MCF 10A (cell line): ENCODE measurements around the gene PCCA. TPM values are rescaled to one million over a fixed set of nuclear protein-coding genes. Genes with fewer than 3 reads are reported as not detected.

Source experiments
- BruUV-seq: library from RNA; stranded (reverse); fragments of 400-500 nt; replicated peaks from 2 replicates; lab custom pipeline; 2021; lab: Mats Ljungman, UMichigan
- CTCF ChIA-PET: fragments of 300-600 bp; sonication (Branson Sonifier 250); formaldehyde crosslinking; extraction: SDS; loops from one replicate; lab custom pipeline; 2021; ENCODE audit warnings: antibody characterized with exemption, inconsistent platforms; lab: Yijun Ruan, JAX
- POLR2A ChIA-PET: fragments of 300-600, 350-650 bp; sonication (Branson Sonifier 250); formaldehyde crosslinking; extraction: SDS; loops from one replicate; lab custom pipeline; 2020; ENCODE audit warnings: antibody characterized with exemption, inconsistent platforms; lab: Yijun Ruan, JAX
- DNase-seq: peaks from one replicate; pipeline ENCODE4 v3.0.0-alpha.2; 2018; ENCODE audit not compliant: unreplicated experiment
- H3K27ac Mint-ChIP-seq: one replicate; pipeline ENCODE4 v1.8.0; 2022; ENCODE audit warnings: mild to moderate bottlenecking, low read depth, mixed read lengths; ENCODE audit not compliant: unreplicated experiment
- H3K27me3 Mint-ChIP-seq: one replicate; pipeline ENCODE4 v1.8.0; 2022; ENCODE audit warnings: mixed read lengths; ENCODE audit not compliant: insufficient read depth, unreplicated experiment
- H3K36me3 Mint-ChIP-seq: one replicate; pipeline ENCODE4 v1.8.0; 2022; ENCODE audit warnings: mild to moderate bottlenecking, moderate library complexity, mixed read lengths; ENCODE audit not compliant: insufficient read depth, unreplicated experiment
- H3K4me1 Mint-ChIP-seq: one replicate; pipeline ENCODE4 v1.8.0; 2022; ENCODE audit warnings: mixed read lengths; ENCODE audit not compliant: insufficient read depth, unreplicated experiment
- H3K4me3 Mint-ChIP-seq: one replicate; pipeline ENCODE4 v1.8.0; 2022; ENCODE audit warnings: mild to moderate bottlenecking, moderate library complexity, mixed read lengths; ENCODE audit not compliant: unreplicated experiment
- H3K9me3 Mint-ChIP-seq: one replicate; pipeline ENCODE4 v1.8.0; 2022; ENCODE audit warnings: mixed read lengths; ENCODE audit not compliant: unreplicated experiment
- CTCF ChIP-seq: fragments of 200-600 bp; IDR thresholded peaks from one replicate; pipeline ENCODE4 v1.8.0; 2022; ENCODE audit warnings: antibody characterized with exemption, mild to moderate bottlenecking; ENCODE audit not compliant: unreplicated experiment
- intact Hi-C: fragments of 100-400 bp; cut with micrococcal nuclease; formaldehyde crosslinking; loops from 2 replicates; pipeline ENCODE4 v1.14.1; 2022
- total RNA-seq: library from RNA; stranded (reverse); gene quantifications from 2 replicates; pipeline ENCODE4 v1.2.3, GENCODE V29; 2022

Gene PCCA
- total RNA-seq, 1 experiment from 2014 or later = 23.4 TPM

- Mint-ChIP-seq H3K4me3 (no peak overlapping the region), H3K9me3 (no peaks in the 10 kb centered on the region), H3K27ac (no peak overlapping the region), H3K36me3 (no peaks in the 10 kb centered on the region), H3K27me3 (no peaks in the 10 kb centered on the region), H3K4me1 (peaks cover 4% of the 10 kb centered on the region)
- DNase-seq = no peak
- no peak for TF ChIP-seq CTCF
- BruUV-seq = no TSS peak
- intact Hi-C loops = no loop called here
- ChIA-PET CTCF (interaction anchor here (1.1 kb wide), 1 partner anchor 10 kb away, joined by 3 read pairs; no protein-coding TSS in a partner anchor), POLR2A (no interaction called here)
These were observed 395.8 kb downstream of the PCCA start for GRCh38 chr13:100484702-100485101.

- Mint-ChIP-seq H3K27ac (no peak overlapping the region), H3K4me1 (peaks cover 6% of the 10 kb centered on the region)
- TF ChIP-seq CTCF = no peak
These were observed 396.4 kb downstream of the PCCA start for GRCh38 chr13:100485265-100485664.

GRCh38 chr13:100490692-100491091 lies 401.8 kb downstream of the PCCA start:
- no peak for DNase-seq
- peaks cover 11% of the 10 kb centered on the region for H3K4me1 Mint-ChIP-seq
- intact Hi-C loops = no loop called here
- CTCF ChIA-PET = interaction anchor here (0.6 to 1.6 kb wide), 6 partner anchors 10 to 834 kb away, joined by 3 to 6 read pairs (median 3); no protein-coding TSS in a partner anchor
- POLR2A ChIA-PET = no interaction called here
- TF ChIP-seq CTCF = no peak
- no peak overlapping the region for H3K27ac Mint-ChIP-seq
- no peaks in the 10 kb centered on the region for H3K9me3 Mint-ChIP-seq
- no TSS peak for BruUV-seq
- no peaks in the 10 kb centered on the region for H3K27me3 Mint-ChIP-seq
- H3K4me3 Mint-ChIP-seq = no peak overlapping the region
- H3K36me3 Mint-ChIP-seq = no peaks in the 10 kb centered on the region

More at GRCh38 chr13:100485265-100485664, 396.4 kb downstream of the PCCA start:
- ChIA-PET POLR2A (no interaction called here), CTCF (interaction anchor here (1.1 kb wide), 1 partner anchor 10 kb away, joined by 3 read pairs; no protein-coding TSS in a partner anchor)
- BruUV-seq = no TSS peak
- DNase-seq = no peak
- Mint-ChIP-seq H3K36me3 (no peaks in the 10 kb centered on the region), H3K27me3 (no peaks in the 10 kb centered on the region), H3K4me3 (no peak overlapping the region), H3K9me3 (no peaks in the 10 kb centered on the region)
- intact Hi-C loops = no loop called here

- CTCF ChIA-PET = interaction anchor here (0.6 to 1.6 kb wide), 6 partner anchors 9 to 835 kb away, joined by 3 to 6 read pairs (median 4); no protein-coding TSS in a partner anchor
- H3K36me3 Mint-ChIP-seq = peaks cover 4% of the 10 kb centered on the region
- peaks cover 11% of the 10 kb centered on the region for H3K4me1 Mint-ChIP-seq
- no TSS peak for BruUV-seq
- H3K9me3 Mint-ChIP-seq = no peaks in the 10 kb centered on the region
- POLR2A ChIA-PET = no interaction called here
- H3K27ac Mint-ChIP-seq = no peak overlapping the region
- no peaks in the 10 kb centered on the region for H3K27me3 Mint-ChIP-seq
- TF ChIP-seq CTCF = no peak
- intact Hi-C loops = no loop called here
- H3K4me3 Mint-ChIP-seq = no peak overlapping the region
- DNase-seq = peak; percentile 14
These were observed 402.4 kb downstream of the PCCA start for GRCh38 chr13:100491164-100491842.
